Left lung (tissue), 10 donors: ENCODE data around the gene PUDP. TPM values are rescaled to one million over a fixed set of nuclear protein-coding genes. Genes with fewer than 3 reads are reported as not detected.
"Not testable (repeated sequence)": the region's sequence is repeated elsewhere in the genome, so short reads cannot be mapped to it uniquely, and the experiment has no call there.

Experiments used
- ATAC-seq: fragments of 200-7000 bp; cut with Tn5 transposase; one replicate; pipeline ENCODE4 v1.9.1; 2020; ENCODE audit warnings: moderate library complexity
- DNase-seq, 4 donors: peaks; one replicate each; pipeline ENCODE4 v3.0.0-alpha.2; 2013 to 2020
- H3K27ac ChIP-seq, 2 donors: fragments of 200-600 bp; sonication (generic) in 1 of 2; one replicate each; pipeline versions ENCODE4 v1.5.0 to v1.8.0; 2020 to 2021
- H3K27me3 ChIP-seq, 2 donors: fragments of 200-600 bp; sonication (generic) in 1 of 2; one replicate each; pipeline versions ENCODE4 v1.5.0 to v1.8.0; 2020 to 2021
- H3K36me3 ChIP-seq, 2 donors: fragments of 200-600 bp; sonication (generic) in 1 of 2; one replicate each; pipeline versions ENCODE4 v1.5.0 to v1.8.0; 2020 to 2021
- H3K4me1 ChIP-seq, 2 donors: fragments of 200-600 bp; one replicate each; pipeline ENCODE4 v1.8.0; 2021
- H3K4me3 ChIP-seq, 2 donors: fragments of 200-600 bp; sonication (generic) in 1 of 2; one replicate each; pipeline versions ENCODE4 v1.5.0 to v1.8.0; 2020 to 2021; ENCODE audit warnings: mild to moderate bottlenecking in 1 of 2
- H3K9me3 ChIP-seq, 2 donors: fragments of 200-600 bp; sonication (generic) in 1 of 2; one replicate each; pipeline versions ENCODE4 v1.5.0 to v1.8.0; 2020 to 2021
- intact Hi-C, 2 donors: fragments of 100-400 bp; cut with DNase I; formaldehyde crosslinking; loops; one replicate each; pipeline versions ENCODE4 v1.11.2 to v1.14.2; 2022
- polyA plus RNA-seq, 6 donors: library from polyadenylated mRNA; unstranded; fragments of 120-200 nt; gene quantifications; one replicate each; pipeline ENCODE4 v1.2.1, GENCODE V29; 2013; ENCODE audit not compliant: insufficient read length in 6 of 6
- total RNA-seq, 2 donors: library from RNA; stranded (reverse); fragmentation: NEBNext Ultra II Directional; extraction: Animal tissue kit (Norgen Biotek cat#: 25700); gene quantifications; one replicate each; pipeline ENCODE4 v1.2.1, GENCODE V29; 2021
- TF ChIP-seq, protein P1 (sequence below), 2 donors: fragments of 200-600 bp; sonication (generic) in 1 of 2; IDR thresholded peaks; one replicate each; pipeline versions ENCODE4 v1.5.0 to v1.8.0; 2021; ENCODE audit warnings: antibody characterized with exemption in 2 of 2
- donor health status: DM: no; HTN: yes; CAD: no.
- donor health status: DM: no; HTN: no; CAD: no.

Gene PUDP
- total and polyA plus RNA-seq, 8 donors = 9.8 to 26.1 (median 14.1) TPM

DNA sequence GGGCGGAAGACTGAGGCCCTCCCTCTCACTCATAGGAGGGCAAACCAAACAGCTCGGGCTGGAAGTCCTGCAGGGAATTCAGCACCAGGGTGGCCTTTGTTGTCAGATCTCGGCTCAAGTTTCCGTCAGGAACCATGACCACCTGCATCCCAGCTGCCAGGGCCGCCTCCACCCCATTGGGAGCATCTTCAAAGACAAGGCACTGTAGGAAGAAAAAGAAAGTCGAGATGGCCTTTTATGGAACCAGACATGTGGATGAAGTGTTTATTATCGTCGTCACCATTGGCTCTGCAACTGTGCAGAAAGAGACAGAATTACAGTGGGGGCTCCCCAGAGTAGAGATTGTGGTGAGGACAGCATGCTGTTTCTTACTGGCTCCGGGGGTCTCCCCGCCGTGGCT lies 97.7 kb downstream of the PUDP start:
- TF ChIP-seq, protein P1, sequence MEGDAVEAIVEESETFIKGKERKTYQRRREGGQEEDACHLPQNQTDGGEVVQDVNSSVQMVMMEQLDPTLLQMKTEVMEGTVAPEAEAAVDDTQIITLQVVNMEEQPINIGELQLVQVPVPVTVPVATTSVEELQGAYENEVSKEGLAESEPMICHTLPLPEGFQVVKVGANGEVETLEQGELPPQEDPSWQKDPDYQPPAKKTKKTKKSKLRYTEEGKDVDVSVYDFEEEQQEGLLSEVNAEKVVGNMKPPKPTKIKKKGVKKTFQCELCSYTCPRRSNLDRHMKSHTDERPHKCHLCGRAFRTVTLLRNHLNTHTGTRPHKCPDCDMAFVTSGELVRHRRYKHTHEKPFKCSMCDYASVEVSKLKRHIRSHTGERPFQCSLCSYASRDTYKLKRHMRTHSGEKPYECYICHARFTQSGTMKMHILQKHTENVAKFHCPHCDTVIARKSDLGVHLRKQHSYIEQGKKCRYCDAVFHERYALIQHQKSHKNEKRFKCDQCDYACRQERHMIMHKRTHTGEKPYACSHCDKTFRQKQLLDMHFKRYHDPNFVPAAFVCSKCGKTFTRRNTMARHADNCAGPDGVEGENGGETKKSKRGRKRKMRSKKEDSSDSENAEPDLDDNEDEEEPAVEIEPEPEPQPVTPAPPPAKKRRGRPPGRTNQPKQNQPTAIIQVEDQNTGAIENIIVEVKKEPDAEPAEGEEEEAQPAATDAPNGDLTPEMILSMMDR (IDR thresholded peaks at IDR 0.05) = no peak
- Histone ChIP-seq H3K4me3 (no peak overlapping the region), H3K27me3 (no peaks in the 10 kb centered on the region), H3K9me3 (no peaks in the 10 kb centered on the region), H3K27ac (no peak overlapping the region), H3K4me1 (no peaks in the 10 kb centered on the region), H3K36me3 (peaks cover 0 to 5% of the 10 kb centered on the region in 2 donors)
- ATAC-seq (no peak), DNase-seq (no peak)
- intact Hi-C loops = no loop called here

DNA sequence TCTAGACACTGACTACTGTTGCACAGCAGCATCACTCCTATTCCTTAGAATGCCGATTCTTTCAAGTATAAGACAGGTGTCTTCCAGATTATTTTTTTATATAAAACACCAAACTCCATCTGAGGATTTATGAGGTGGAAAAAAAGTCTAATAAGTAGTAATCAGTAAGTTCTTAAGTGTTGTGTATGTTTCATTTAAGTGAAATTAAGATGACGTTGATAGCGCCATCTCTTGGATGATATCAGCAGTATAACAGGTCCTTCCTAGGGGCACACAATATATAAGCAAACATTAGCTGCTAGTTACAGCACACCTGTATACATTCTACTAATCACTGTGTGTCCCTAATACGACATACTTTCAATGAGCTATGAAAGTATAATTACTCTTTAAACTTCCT lies 100.0 kb downstream of the PUDP start:
- ATAC-seq (no peak), DNase-seq (no peak)
- H3K9me3 ChIP-seq = no peaks in the 10 kb centered on the region
- peaks cover 0 to 5% of the 10 kb centered on the region in 2 donors for H3K36me3 ChIP-seq
- intact Hi-C loops = no loop called here
- H3K27me3 ChIP-seq = no peaks in the 10 kb centered on the region
- H3K27ac ChIP-seq = no peak overlapping the region
- H3K4me1 ChIP-seq = no peaks in the 10 kb centered on the region
- TF ChIP-seq, protein P1 (IDR thresholded peaks at IDR 0.05) = no peak
- H3K4me3 ChIP-seq = no peak overlapping the region

DNA sequence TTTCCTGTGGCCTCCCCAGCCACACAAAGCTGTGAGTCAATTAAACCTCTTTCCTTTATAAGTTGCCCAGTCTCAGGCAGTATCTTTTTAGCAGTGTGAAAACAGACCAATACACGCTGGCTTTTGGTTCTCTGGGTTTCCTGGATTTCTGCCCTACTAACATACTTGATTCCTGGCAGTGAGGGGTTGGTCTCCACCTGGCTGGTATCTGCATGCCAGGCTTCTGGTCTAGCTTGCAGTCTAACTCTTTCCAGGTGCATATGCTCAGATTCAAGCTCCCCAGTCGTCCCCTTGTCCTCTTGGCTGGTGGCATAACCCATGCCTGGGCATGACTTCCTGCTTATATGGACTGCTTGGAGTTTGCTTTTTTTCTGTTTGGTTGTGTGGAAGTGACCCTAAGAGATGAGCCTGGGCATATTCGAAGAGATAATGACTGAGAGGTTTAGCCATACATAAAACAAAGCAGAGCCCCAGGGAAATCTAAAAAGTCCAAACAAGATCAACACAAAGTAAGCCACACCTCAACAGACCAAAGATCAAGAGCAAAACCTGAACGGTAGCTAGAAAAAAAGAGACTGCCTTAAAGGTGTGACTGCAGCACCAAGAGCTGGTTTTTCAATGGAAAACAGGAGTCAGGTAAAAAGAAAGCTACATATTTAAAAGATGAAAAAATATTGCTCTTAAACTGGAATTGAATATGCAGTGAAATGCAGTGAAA lies 102.6 kb downstream of the PUDP start:
- ATAC-seq (no peak), DNase-seq (no peak)
- H3K27ac ChIP-seq = no peak overlapping the region
- TF ChIP-seq, protein P1 (IDR thresholded peaks at IDR 0.05) = no peak
- intact Hi-C loops = no loop called here
- H3K4me3 ChIP-seq = no peak overlapping the region
- H3K4me1 ChIP-seq = no peaks in the 10 kb centered on the region
- no peaks in the 10 kb centered on the region for H3K27me3 ChIP-seq
- H3K9me3 ChIP-seq = no peaks in the 10 kb centered on the region
- peaks cover 0 to 5% of the 10 kb centered on the region in 2 donors for H3K36me3 ChIP-seq

DNA sequence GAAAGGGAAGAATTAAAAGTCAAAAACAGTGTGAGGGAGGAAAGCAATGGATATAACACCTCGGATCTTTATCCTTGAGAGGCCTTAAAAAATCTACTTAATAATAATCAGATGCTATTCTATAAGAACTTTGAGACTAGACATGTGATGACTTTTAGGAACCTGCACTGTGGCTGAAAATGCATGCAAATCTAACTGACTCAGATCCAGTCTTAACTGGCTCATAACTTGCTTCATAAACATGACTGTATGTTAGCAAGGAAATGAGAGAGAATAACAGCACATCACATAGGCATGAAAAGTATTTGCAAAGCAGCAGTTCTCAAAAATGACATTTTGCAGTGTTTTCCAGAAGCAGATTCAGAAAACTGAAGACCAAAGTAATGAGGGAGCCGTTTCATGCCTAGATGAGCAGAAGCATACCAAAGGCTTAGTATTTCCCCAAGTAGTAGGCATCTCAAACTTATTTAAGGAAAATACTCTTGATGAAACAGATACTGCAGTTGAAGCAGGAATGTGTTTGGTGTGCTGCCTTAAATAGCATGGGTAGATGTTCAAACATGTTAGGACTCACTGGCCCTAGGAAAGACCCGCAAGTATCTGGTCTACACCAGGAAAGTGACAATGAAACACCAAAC lies 104.0 kb downstream of the PUDP start:
- H3K27ac ChIP-seq, ATAC-seq, H3K27me3 ChIP-seq, H3K4me3 ChIP-seq, H3K4me1 ChIP-seq, H3K36me3 ChIP-seq, H3K9me3 ChIP-seq, DNase-seq, intact Hi-C loops: not testable (repeated sequence)

DNA sequence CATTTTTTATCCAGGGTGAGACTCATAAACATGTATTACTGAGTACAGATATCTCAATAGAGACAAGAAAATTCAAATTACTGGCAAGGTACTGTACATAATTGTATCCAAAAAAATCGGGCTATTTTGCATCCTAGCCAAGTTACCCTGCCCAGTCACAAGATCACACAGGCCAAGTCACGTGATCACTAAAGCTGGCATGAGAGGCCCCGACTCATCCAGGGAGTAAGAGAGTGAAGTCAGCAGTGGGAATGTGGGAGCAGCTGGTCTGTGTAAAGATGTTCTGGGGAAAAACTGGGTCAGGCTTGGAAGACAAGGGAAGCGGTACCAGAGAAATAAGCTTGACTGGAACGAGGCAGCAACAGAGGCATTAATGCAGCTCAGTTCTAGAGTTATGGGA lies 119.7 kb downstream of the PUDP start:
- no peaks in the 10 kb centered on the region for H3K9me3 ChIP-seq
- no peak overlapping the region for H3K27ac ChIP-seq
- no peak overlapping the region for H3K4me3 ChIP-seq
- no peaks in the 10 kb centered on the region for H3K27me3 ChIP-seq
- TF ChIP-seq, protein P1 (IDR thresholded peaks at IDR 0.05) = no peak
- DNase-seq (no peak), ATAC-seq (no peak)
- H3K4me1 ChIP-seq = no peaks in the 10 kb centered on the region
- H3K36me3 ChIP-seq = no peaks in the 10 kb centered on the region
- intact Hi-C loops = no loop called here
